HUDEP-2 (cell line): ENCODE data around the gene HTATIP2.
"Not testable (repeated sequence)": the region's sequence is repeated elsewhere in the genome, so short reads cannot be mapped to it uniquely, and the experiment has no call there.

Experiments
- DNase-seq, 76 experiments: peaks; one replicate each; lab custom pipeline; 2025; ENCODE audit not compliant: unreplicated experiment in 76 of 76; lab: John Stamatoyannopoulos, UW

The HTATIP2 gene

GRCh38 chr11:20363500-20364340 is at the start of gene HTATIP2:
Gene HTATIP2 (plus strand): TSS chr11:20363714. CDS start chr11:20364238, 524 bp downstream.
- peak in 61 of 76 experiments; percentile 5 to 72 (median 49) for DNase-seq

GRCh38 chr11:20315800-20316199 is 47.7 kb upstream of the HTATIP2 start:
- no peak for DNase-seq

- DNase-seq, result no peak
These were observed 42.3 kb upstream of the HTATIP2 start for GRCh38 chr11:20321177-20321576.

GRCh38 chr11:20327377-20327935 is 36.1 kb upstream of the HTATIP2 start:
- no peak for DNase-seq

- no peak for DNase-seq
These were observed 27.5 kb upstream of the HTATIP2 start for GRCh38 chr11:20336056-20336455.

GRCh38 chr11:20337526-20338154 is 25.9 kb upstream of the HTATIP2 start:
- DNase-seq, result peak in 9 of 76 experiments; percentile 4 to 25 (median 9)

- peak in 11 of 76 experiments; percentile 1 to 17 (median 8) for DNase-seq
These were observed 21.0 kb upstream of the HTATIP2 start for GRCh38 chr11:20342347-20343141.

GRCh38 chr11:20351136-20351535 is 12.4 kb upstream of the HTATIP2 start:
- no peak for DNase-seq

- DNase-seq, result no peak
These were observed 11.7 kb upstream of the HTATIP2 start for GRCh38 chr11:20351751-20352262.

- peak in 12 of 76 experiments; percentile 5 to 34 (median 16) for DNase-seq
These were observed 9.6 kb upstream of the HTATIP2 start for GRCh38 chr11:20353829-20354434.

GRCh38 chr11:20355221-20356219 is 8.0 kb upstream of the HTATIP2 start:
- peak in 32 of 76 experiments; percentile 5 to 42 (median 19) for DNase-seq

GRCh38 chr11:20357150-20357549 is 6.4 kb upstream of the HTATIP2 start:
- no peak for DNase-seq

GRCh38 chr11:20360650-20361049 is 2.9 kb upstream of the HTATIP2 start:
- no peak for DNase-seq

- no peak for DNase-seq
These were observed 1.0 kb upstream of the HTATIP2 start for GRCh38 chr11:20362481-20362880.

- DNase-seq, result no peak
These were observed 390 bp upstream of the HTATIP2 start for GRCh38 chr11:20363149-20363499.

- no peak for DNase-seq
These were observed 853 bp downstream of the HTATIP2 start for GRCh38 chr11:20364341-20364792.

- not testable (repeated sequence) for DNase-seq
These were observed 2.0 kb downstream of the HTATIP2 start for GRCh38 chr11:20365465-20365864.

- DNase-seq, result peak in 8 of 76 experiments; percentile 12 to 32 (median 20)
These were observed 3.9 kb downstream of the HTATIP2 start for GRCh38 chr11:20367313-20367948.
